ENCODE data around the gene DSTN.

DSTN gene

DNA sequence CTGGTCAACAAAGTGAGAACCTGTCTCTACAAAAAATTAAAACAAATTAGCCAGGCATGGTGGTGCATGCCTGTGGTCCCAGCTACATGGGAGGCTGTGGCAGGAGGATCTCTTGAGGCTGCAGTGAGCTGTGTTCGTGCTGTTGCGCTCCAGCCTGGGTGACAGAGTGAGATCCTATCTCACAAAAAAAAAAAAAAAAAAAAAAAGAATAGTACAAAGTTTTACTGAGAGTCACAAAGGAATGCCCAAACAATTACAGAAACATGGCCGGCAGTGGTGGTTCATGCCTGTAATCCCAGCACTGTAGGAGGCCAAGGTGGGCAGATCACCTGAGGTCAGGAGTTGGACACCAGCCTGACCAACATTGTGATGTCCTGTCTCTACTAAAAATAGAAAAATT lies 14.8 kb upstream of the DSTN start:
- DNase-seq: no peak

DNA sequence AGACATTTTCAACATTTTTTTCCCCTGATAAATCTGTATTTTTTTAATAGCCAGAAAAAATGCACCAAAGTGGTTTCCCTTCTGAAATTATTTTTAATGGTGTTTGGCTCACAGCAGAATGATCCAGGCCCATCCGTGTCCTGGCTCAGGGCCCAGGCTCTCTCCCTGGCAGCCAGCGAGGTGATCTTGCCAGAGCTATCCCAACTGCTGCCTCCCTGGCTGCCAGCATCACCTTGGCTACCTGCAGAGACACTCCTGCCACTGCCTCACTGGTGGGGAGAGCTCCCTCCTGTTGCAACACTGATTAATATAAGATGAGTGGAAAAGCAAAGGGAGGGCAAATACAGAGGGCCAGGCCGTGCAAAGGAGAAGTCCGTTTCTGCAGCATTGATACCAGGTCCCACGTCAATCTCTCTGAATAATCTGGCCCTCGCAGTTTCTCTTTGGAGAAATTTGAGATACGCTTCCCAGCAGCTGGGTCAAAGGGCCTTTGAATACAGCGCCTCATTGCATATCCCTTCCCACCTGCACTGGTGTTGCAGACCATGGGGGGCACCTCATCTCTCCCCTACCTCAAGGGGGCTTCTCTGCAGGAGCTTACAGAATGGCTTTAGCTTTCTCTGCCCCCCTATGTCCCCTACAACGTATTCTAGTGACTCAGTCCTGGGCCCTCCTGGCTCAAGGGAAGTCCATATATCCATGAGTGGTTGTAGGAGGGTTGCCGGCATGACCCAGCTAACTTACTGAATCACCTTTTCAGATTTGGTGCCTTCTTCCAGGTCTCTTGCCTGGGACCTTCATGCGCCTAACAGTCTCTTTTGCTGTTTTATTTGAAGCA lies 12.8 kb upstream of the DSTN start:
- DNase-seq: no peak

DNA sequence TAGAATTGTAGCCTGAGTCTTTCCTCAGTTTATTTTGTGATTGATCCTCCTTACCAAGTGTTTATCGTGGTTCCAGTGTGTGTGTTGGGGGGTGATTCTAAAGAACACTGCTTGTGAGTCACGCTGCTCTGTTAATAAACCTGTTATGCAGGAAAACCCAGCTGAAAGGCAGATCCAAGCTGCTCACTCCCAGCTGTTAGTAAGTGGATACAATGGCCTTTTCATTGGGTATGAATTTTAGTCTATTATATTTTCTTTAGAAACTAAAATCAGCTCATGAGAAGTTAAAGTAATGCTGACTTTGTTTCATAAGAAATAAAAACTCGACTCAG lies 12.2 kb upstream of the DSTN start:
- DNase-seq: no peak

DNA sequence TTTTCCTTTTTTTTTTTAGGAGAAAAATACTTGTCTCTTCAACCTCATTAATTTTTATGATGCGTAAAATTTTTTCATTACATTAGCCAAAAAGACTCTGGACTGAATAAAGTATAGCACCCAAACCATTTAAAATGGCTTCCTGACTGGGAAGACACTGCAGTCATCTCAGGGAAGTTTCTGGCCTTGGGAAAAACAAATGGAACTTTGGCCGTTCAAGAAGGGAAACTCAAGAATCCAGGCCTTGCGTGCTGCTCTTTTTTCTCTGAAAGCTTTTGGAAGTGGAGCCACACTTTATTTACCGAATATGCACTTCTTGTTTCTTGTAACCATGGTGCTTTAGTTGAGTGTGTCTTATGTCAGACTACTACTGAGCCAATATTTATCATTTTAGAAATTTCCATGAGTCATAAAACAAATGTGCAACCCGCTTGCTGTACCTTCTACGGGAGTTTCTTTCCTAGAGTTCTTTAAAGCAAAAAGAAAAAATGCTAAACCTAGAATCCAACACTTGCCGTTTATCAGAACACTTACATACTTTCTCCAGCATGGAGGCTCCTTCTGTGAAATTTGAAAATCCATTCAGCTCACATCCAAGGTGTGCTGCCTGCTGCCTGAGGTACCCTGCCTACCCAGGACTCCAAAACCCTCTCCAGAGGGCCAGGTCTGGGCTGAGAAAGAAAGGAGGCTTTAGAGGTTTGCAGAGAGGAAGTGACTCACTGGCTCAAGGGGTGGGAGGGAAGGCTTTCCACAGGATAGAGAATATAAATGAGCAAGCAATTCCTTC lies 11.5 kb upstream of the DSTN start:
- no peak for DNase-seq

DNA sequence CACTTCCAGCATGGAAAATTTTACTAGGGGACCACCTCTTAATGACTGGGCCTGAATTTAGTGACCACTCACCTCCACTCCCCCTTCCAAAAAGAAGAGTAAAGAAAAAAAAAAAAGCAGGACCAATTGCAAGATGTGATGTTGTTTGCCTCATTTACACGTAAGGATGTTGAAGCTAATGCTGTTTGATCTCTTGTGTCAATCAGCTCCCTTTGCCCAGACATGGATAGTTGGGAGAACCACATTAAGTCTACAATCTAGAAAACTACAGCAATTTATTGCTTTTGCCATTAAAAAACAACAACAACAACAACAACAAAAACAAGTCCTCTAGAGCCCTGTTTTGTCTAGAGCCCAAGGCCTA lies 11.0 kb upstream of the DSTN start:
- no peak for DNase-seq

DNA sequence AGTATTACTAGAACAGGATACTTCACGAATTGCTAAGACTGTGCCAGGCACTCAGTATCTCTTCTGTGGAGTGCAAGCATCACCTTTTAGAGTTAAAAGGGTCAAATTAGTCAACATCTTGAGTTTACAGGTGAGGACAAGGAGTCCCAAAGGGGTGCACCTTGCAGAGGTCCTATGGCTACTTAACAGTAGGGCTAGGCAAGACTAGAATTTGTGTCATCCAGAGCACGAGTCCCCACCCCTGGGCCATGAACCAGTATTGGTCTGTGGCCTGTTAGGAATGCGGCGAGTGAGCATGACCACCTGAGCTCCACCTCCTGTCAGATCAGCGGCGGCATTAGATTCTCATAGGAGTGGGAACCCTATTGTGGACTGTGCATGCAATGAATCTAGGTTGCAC lies 10.5 kb upstream of the DSTN start:
- DNase-seq: no peak

DNA sequence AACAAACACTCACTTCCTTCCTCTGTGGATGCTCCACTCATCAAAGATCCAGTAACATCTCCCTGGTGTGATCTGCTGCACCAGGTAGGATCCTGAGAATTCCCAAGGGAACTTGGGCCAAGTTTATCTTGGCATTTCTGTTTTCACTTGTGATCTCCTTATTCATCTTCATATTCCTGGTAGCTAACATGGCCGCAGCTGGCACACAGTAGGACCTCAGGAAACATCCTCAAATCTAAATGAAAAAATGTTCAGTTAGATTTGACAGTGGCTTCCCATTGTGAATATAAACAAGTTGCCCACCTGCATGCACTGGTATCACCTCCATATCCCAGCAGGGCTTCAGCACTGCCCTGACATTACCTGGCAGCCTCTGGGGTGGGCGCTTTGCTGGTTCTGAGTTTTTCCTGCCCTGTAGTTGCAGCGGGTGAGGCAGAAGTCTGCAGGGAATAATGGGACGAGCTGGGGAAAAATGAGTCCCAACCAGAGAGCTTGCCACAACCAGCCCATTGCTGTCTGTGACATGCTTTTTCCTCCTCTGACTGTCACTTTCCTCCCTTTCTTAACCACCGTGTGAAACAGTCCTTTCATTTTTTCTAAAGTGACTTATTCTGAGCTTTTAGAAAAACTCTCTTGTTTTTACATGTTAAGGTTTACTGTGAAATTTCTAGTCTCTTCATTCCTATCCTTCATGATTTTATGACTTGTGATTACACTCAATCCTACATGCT lies 9.4 kb upstream of the DSTN start:
- no peak for DNase-seq

DNA sequence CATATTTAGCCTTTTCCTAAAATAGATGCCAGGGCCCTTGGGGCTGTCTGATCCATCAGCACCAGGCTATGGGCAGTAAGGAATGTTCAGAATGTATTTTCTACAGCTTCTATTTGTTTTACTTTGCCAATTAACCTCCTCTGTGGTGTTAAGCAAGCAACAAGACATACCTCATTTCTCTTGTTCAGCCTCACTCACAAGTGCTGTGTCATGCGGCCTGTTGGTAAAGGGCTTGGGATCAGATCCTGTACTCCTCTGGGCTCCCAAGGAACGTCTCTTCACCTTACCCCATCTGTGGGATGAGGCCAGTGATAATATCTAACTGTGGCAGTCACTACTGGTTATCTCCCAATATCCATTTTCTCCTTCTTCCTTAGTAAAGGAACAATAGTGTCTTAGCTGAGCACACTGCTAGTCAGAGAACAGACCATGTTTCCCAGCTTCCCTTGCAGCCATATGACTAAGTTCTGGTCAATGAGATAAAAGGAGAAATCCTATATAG lies 7.0 kb upstream of the DSTN start:
- no peak for DNase-seq

DNA sequence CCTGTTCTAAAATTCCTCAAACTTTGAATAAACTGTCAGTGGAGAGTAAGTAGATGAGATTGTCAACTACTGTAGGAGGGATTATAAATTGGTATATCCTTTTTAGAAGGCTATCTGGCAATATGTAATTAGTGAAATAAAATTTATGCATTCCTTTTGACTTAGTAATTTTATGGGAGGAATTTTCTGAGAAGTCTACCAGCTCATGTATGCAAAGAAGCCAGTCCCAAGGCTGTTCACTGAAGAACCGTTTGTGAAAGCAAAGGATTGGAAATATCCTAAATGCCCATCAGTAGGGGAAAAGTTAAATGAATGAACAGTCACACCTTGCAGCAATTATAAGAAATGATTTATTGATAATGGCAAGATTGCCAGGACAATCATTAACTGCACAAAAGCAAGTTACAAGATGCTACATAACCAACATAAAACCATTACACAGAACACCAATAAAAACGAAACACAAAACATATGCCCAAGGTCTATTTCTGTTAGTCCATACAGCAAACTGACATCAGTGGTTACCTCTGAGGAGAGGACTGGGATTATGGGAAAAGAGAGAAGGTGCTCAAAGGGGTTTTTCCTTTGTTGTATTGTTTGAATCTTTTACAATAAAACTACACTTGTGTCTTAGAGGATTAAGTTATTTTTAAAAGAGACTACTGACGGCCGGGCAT lies 4.6 kb upstream of the DSTN start:
- DNase-seq: no peak

DNA sequence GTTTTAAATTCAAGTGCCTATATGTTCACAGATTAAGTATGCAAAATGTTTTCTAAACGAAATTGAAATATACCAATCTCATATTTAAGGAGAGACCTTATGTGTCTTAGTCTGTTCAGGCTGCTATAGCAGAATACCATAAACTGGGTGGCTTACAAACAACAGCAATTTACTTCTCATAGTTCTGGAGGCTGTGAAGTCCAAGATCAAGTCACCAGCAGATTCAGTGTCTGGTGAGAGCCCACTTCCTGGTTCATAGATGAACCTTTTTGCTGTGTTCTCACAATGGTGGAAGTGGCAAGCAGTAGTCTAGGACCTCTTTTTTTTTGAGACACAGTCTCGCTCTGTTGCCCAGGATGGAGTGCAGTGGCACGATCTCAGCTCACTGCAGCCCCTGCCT lies 3.5 kb upstream of the DSTN start:
- DNase-seq: no peak

DNA sequence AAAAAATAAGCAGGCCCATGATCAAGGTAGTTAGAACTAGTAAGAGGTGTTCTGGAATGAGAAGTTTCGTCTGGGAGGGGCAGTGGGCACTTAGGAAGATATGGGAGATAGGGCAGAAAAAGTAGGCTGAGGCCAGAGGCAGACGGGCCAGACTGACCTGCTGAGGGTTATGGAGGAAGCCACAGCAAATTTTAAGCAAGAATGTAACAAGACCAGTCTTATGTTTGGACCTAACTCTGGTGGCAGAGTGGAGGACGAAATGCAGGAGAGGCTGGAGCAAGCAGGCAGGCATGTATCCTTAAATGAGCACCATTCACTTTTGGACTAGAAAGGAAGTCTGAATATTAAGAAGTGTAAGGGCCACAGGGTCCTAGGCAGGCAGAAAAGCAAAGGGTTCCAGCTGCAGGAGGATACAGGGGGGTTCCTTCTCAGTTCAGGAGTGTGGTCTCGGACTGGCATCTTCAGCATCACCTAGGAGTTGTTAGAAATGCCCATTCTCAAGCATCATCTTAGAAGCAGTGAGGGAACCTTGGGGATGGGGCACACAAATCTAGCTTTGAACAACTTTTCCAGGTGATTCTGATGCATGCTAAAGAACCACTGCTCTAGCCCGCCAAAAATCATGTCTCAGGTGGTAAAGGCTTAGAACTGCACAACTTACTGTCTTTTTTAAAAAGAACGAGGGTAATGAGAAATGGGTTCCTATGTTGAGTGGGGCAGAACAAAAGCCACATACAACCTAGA lies 1.7 kb upstream of the DSTN start:
- DNase-seq: no peak

DNA sequence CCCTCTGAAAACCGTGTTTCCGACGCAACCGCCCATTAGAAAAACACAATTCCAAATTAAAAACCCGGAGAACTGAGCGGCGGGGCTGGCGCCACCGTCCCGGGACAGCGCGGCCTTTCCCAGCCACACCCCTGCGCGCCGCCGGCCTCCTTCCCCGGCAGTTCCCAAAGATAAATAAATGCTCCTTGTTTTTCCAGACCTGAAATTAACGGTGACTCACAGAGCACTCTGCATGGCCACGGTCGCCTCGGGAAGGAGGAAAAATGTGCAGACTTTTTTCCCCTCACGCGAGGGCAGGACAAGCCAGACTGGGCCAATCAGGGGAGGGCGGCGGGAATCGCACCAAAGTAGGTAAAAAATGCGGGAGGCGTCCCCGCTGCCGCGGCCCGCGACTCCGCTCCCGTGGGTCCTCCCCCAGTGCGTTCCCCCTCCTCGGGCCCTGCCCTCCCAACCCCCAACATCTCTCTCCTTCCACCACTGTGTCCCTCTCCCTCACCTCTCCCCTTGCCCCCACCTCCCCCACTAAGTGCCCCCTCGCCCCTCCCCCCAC lies 828 bp upstream of the DSTN start:
- no peak for DNase-seq

DNA sequence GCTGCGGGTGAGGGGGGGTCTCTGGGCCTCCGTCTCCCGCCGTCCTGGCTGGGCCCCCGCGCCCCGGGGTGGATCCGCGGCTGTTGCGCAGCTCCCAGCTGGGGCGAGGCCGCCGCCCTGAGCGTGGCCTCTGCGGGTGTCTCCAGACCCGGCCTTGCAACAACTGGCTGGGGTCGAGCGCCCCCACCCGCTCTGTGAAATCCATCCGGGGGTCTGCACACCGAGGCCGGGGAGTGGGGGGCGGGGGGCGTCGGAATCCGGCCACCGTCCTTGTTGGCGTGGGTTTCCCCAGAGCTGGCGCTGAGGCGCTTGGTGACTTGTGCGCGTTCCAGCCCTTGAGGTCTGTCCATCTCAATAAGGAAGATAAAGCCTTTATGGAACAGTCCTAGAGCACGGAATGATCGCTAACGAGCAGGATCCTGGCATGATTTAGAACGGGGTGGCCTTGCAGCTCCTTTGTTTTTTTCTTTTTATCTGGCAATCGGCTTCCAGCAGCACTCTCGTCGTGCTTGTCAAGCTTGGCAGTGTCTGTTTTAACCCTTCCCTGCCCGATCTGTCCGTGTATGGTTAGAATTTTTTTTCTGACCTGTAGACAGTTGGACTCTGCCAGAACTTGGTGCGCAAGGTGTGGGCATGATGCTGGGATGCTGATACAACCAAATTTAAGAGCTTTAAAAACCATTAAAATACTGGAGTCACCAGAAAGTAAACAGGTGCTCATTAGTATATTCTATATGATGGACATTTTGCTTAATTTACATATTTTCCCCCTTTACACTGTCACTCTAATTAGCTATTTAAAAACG lies 675 bp downstream of the DSTN start:
- DNase-seq: peak; percentile 12

DNA sequence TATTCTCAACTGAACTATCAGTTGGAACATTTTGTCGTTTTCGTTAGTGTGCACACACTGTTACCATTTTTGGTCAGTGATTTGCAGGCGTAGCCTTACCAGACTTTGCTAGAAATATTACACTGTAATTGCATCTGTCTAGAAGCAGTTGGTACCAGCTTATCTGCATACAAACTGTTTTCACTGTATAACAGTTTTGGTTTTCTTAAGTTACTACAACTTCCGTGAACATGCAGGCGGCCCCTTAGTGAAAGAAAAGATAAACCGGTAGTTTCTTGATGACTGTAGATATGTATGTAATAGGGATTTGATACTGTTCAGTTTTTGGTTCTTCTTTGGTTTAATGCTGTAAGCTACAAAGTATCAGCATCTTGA lies 1.3 kb downstream of the DSTN start:
- DNase-seq: no peak

DNA sequence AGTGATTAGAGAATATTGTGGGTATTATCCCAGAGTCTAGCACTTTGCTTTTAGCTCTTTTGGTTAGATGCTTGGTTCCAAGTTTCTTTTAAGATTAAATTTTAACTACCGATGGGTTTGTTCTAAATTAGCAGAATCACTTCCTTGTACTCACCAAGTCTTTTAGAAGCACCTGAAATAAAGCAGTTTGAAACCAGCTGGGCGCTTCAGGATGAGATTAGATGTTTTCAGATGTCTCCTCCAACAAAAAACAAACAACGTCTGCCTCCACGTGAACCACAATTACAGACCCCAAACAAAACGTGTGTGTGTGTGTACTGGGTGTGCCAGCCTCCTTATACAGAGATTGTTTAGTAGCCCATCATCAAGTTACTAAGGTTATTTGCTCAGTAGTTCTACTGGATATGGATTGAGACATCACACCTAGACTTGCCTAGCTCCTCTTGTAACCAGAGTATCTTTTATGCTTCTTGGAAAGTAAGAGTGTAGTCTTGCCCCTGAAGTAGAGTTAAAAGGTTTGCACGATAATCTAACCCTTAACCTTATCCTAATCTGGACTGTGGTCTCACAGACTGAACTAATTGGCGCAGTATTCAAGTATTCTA lies 2.3 kb downstream of the DSTN start:
- no peak for DNase-seq

DNA sequence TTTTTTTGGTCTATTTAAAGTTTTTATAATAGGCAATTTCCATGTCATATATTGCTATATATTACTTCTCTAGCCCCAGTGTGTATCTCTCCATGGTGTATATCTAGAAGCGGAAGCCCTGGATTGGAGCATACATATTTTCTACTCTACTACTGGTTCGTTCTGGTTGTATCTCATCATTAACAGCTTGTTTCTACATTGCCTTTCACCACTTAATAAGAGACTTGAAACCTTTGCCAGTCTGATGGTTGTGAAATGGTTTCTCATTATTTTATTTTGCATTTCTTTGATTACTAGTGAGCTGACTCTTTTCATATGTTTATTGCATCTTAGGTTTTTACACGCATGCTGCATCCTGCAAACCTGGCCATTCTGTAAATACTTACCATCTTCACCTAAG lies 3.6 kb downstream of the DSTN start:
- DNase-seq: no peak

DNA sequence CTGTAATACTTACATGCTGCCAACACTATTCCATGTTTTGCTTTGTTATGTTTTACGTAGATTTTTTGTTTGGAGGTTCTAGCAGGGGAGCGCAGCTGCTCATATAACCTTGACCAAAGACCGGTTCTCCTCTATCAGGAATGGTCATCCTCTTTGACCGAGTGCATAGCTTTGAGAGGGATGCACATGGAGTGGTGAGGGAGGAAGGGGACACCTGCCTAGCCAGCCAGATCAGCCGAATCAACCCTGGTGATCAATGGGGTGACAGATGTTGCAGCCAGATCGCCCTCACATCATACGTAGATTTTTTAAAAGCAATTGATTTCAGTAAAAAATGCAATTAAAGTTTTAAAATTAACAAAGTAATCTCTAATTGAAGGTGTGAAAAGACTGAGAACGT lies 6.3 kb downstream of the DSTN start:
- no peak for DNase-seq

DNA sequence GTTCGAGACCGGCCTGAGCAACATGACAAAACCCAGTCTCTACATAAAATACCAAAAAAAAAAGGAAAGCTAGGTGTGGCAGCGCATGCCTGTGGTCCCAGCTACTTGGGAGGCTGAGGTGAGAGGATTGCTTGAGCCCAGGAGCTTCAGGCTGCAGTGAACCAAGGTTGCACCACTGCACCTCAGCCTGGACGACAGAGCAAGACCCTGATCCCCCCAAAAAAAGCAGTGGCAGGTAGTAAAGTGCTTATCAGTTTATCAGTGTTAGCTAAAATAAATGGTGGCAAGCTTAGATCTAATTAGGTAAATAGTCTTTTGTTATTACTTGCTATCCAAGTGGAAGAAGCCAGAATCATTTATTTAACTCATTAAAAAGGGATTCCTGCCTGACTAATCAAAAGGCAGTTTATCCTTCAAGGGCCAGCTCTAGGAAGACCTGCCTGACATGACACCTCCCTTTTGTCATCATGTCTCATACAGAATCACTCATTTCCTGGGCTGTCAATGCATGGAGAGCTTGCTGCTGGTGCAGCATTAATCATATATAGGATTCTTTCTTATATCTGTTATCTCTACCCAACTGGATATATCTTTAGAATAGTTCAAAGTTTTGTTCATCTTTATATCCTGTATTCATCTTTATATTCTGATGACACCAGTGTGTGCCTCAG lies 9.6 kb downstream of the DSTN start:
- DNase-seq: no peak

DNA sequence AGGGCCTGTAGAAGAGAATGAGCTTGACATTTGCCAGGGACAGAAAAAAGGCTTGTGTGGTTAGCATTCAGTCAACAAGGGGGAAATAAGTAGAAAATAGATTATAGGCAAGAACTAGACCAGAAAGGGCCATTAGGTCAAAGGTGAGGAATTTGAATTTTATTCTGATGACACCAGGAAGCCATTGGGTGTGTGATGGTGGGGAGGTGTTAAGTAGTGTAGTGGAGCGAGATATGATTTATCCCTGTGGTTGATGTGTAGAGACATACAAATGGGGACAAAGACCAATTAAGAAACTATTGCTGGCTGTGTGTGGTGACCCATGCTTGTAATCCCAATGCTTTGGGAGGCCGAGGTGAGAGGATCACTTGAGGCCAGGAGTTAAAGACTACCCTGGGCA lies 11.0 kb downstream of the DSTN start:
- no peak for DNase-seq

DNA sequence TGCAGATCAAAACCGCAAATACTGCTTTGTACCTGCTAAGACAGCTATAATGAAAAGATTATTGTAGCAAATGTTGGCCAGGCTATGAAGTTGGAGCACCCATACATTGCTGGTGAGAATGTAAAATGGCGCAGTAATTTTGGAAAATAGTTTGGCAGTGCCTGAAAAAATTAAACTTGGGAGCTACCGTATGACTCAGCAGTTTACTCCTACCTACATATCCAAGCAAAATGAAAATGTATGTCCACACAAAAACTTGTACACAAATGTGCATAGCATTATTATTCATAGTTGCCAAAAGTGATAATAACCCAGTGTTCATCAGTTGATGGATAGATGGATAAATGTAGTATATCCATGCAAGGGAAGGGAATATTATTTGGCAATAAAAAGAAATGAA lies 13.3 kb downstream of the DSTN start:
- no peak for DNase-seq

Measured in activated effector memory CD4-positive, alpha-beta T cell treated with Interleukin-2 at 50 U/mL for 16 hours (primary cell).